Neural progenitor cell (in vitro differentiated cells): ENCODE results near the gene CCDC142. TPM values are rescaled to one million over a fixed set of nuclear protein-coding genes. Genes with fewer than 3 reads are reported as not detected.
"Not testable (repeated sequence)": the region's sequence is repeated elsewhere in the genome, so short reads cannot be mapped to it uniquely, and the experiment has no call there.

Experiments
- DNase-seq: peaks from one replicate; pipeline ENCODE4 v3.0.0-alpha.2; 2016; ENCODE audit warnings: low spot score
- H2AFZ ChIP-seq: fragments of 200-600 bp; sonication (generic); replicated peaks from 2 replicates; pipeline ENCODE4 v1.6.1; 2016; ENCODE audit warnings: antibody characterized with exemption
- H3F3A ChIP-seq: fragments of 200-600 bp; sonication (generic); 2 replicates; pipeline ENCODE4 v1.6.1; 2016; ENCODE audit warnings: antibody characterized with exemption, low read depth
- H3K27ac ChIP-seq: fragments of 200-600 bp; sonication (generic); 2 replicates; pipeline ENCODE4 v1.5.1; 2016; ENCODE audit warnings: mild to moderate bottlenecking
- H3K27me3 ChIP-seq: fragments of 200-600 bp; sonication (generic); 2 replicates; pipeline ENCODE4 v1.6.1; 2016; ENCODE audit warnings: mild to moderate bottlenecking, moderate library complexity
- H3K36me3 ChIP-seq: fragments of 200-600 bp; sonication (generic); 2 replicates; pipeline ENCODE4 v1.5.1; 2016
- H3K4me1 ChIP-seq: fragments of 200-600 bp; sonication (generic); 2 replicates; pipeline ENCODE4 v1.6.1; 2016; ENCODE audit warnings: mixed run types
- H3K4me2 ChIP-seq: fragments of 200-600 bp; sonication (generic); 2 replicates; pipeline ENCODE4 v1.6.1; 2016
- H3K4me3 ChIP-seq: fragments of 200-600 bp; sonication (generic); 2 replicates; pipeline ENCODE4 v1.5.1; 2016
- H3K79me2 ChIP-seq: fragments of 200-600 bp; sonication (generic); 2 replicates; pipeline ENCODE4 v1.6.1; 2016; ENCODE audit warnings: low read depth
- H3K9ac ChIP-seq: fragments of 200-600 bp; sonication (generic); 2 replicates; pipeline ENCODE4 v1.6.1; 2016
- H3K9me3 ChIP-seq: fragments of 200-600 bp; sonication (generic); 2 replicates; pipeline ENCODE4 v1.5.1; 2016; ENCODE audit warnings: low read depth
- H4K20me1 ChIP-seq: fragments of 200-600 bp; sonication (generic); 2 replicates; pipeline ENCODE4 v1.6.1; 2016; ENCODE audit warnings: low read depth
- H3K27ac Mint-ChIP-seq: 3 replicates; pipeline ENCODE4 v1.8.0; 2021; ENCODE audit warnings: mixed read lengths
- H3K27me3 Mint-ChIP-seq: 2 replicates; pipeline ENCODE4 v1.8.0; 2022; ENCODE audit warnings: low read depth, mild to moderate bottlenecking, inconsistent platforms, moderate library complexity, mixed read lengths; ENCODE audit not compliant: insufficient read depth
- H3K36me3 Mint-ChIP-seq: 3 replicates; pipeline ENCODE4 v1.8.0; 2021; ENCODE audit warnings: mixed read lengths
- H3K4me1 Mint-ChIP-seq: 3 replicates; pipeline ENCODE4 v1.8.0; 2021; ENCODE audit warnings: mixed read lengths
- H3K4me3 Mint-ChIP-seq: 3 replicates; pipeline ENCODE4 v1.8.0; 2021; ENCODE audit warnings: mild to moderate bottlenecking, moderate library complexity, mixed read lengths
- H3K9me3 Mint-ChIP-seq: 3 replicates; pipeline ENCODE4 v1.8.0; 2020; ENCODE audit warnings: mixed read lengths
- CTCF ChIP-seq: fragments of 200-600 bp; sonication (generic); IDR thresholded peaks from 2 replicates; pipeline ENCODE4 v1.5.1; 2017; ENCODE audit warnings: antibody characterized with exemption, mild to moderate bottlenecking
- EZH2 ChIP-seq: fragments of 200-600 bp; sonication (generic); IDR thresholded peaks from 2 replicates; pipeline ENCODE4 v1.6.1; 2017; ENCODE audit warnings: antibody characterized with exemption, mild to moderate bottlenecking, moderate library complexity
- EZH2phosphoT487 ChIP-seq: fragments of 200-600 bp; sonication (generic); IDR thresholded peaks from 2 replicates; pipeline ENCODE4 v1.6.1; 2017; ENCODE audit warnings: antibody characterized with exemption
- total RNA-seq: library from RNA; depleted of rRNA; stranded (reverse); fragments of >200 nt; gene quantifications from 2 replicates; pipeline ENCODE4 v1.2.3, GENCODE V29; 2015; ENCODE audit warnings: low replicate concordance

CCDC142 gene
- total RNA-seq, 1 donor from 2014 or later: 12.0 TPM

- no peak overlapping the region for H3K9ac ChIP-seq
- no peaks in the 10 kb centered on the region for H4K20me1 ChIP-seq
- H3K9me3 Mint-ChIP-seq: no peaks in the 10 kb centered on the region
- H3K27me3 Mint-ChIP-seq: peaks cover 15% of the 10 kb centered on the region
- no peak overlapping the region for H3K4me3 ChIP-seq
- no peaks in the 10 kb centered on the region for H3K36me3 ChIP-seq
- H3K36me3 Mint-ChIP-seq: peaks cover 12% of the 10 kb centered on the region
- peaks cover 28% of the 10 kb centered on the region for H3K79me2 ChIP-seq
- no peak overlapping the region for H3K4me2 ChIP-seq
- H3K4me3 Mint-ChIP-seq: peak overlapping the region; percentile 80
- H3K27ac Mint-ChIP-seq: no peak overlapping the region
- H3K4me1 ChIP-seq: peaks cover 9% of the 10 kb centered on the region
- H3F3A ChIP-seq: peaks cover 30% of the 10 kb centered on the region
- H2AFZ ChIP-seq: no peak overlapping the region
- TF ChIP-seq EZH2phosphoT487 (no peak), EZH2 (no peak)
- H3K27me3 ChIP-seq: no peaks in the 10 kb centered on the region
- no peaks in the 10 kb centered on the region for H3K9me3 ChIP-seq
- DNase-seq: no peak
- no peak overlapping the region for H3K27ac ChIP-seq
- peaks cover 22% of the 10 kb centered on the region for H3K4me1 Mint-ChIP-seq
These were observed 20.1 kb downstream of the CCDC142 start for GRCh38 chr2:74462786-74463105.

- H3K4me1 ChIP-seq: peaks cover 9% of the 10 kb centered on the region
- no peaks in the 10 kb centered on the region for H3K9me3 Mint-ChIP-seq
- no peak overlapping the region for H3K4me2 ChIP-seq
- peaks cover 31% of the 10 kb centered on the region for H3F3A ChIP-seq
- DNase-seq: no peak
- no peaks in the 10 kb centered on the region for H3K9me3 ChIP-seq
- H3K27me3 ChIP-seq: no peaks in the 10 kb centered on the region
- H3K36me3 ChIP-seq: no peaks in the 10 kb centered on the region
- H3K27me3 Mint-ChIP-seq: peaks cover 15% of the 10 kb centered on the region
- TF ChIP-seq EZH2 (no peak), CTCF (no peak), EZH2phosphoT487 (no peak)
- peaks cover 28% of the 10 kb centered on the region for H3K79me2 ChIP-seq
- no peak overlapping the region for H3K27ac Mint-ChIP-seq
- H3K27ac ChIP-seq: no peak overlapping the region
- no peak overlapping the region for H2AFZ ChIP-seq
- peaks cover 12% of the 10 kb centered on the region for H3K36me3 Mint-ChIP-seq
- H3K4me3 Mint-ChIP-seq: peak overlapping the region; percentile 80
- no peaks in the 10 kb centered on the region for H4K20me1 ChIP-seq
- H3K9ac ChIP-seq: no peak overlapping the region
- no peak overlapping the region for H3K4me3 ChIP-seq
- H3K4me1 Mint-ChIP-seq: peaks cover 23% of the 10 kb centered on the region
These were observed 20.6 kb downstream of the CCDC142 start for GRCh38 chr2:74462054-74462785.

- Histone ChIP-seq H2AFZ (no peak overlapping the region), H3K27me3 (no peaks in the 10 kb centered on the region), H3F3A (peaks cover 37% of the 10 kb centered on the region), H4K20me1 (no peaks in the 10 kb centered on the region), H3K4me1 (peaks cover 15% of the 10 kb centered on the region), H3K27ac (no peak overlapping the region), H3K4me2 (no peak overlapping the region), H3K36me3 (no peaks in the 10 kb centered on the region), H3K9ac (no peak overlapping the region), H3K79me2 (peaks cover 32% of the 10 kb centered on the region), H3K9me3 (no peaks in the 10 kb centered on the region), H3K4me3 (no peak overlapping the region)
- peak overlapping the region; percentile 15 for H3K4me3 Mint-ChIP-seq
- no peak for DNase-seq
- H3K4me1 Mint-ChIP-seq: peaks cover 31% of the 10 kb centered on the region
- H3K27me3 Mint-ChIP-seq: peaks cover 15% of the 10 kb centered on the region
- H3K27ac Mint-ChIP-seq: no peak overlapping the region
- H3K9me3 Mint-ChIP-seq: no peaks in the 10 kb centered on the region
- TF ChIP-seq EZH2phosphoT487: no peak
- TF ChIP-seq CTCF: peak; percentile 16
- TF ChIP-seq EZH2: no peak
- peaks cover 12% of the 10 kb centered on the region for H3K36me3 Mint-ChIP-seq
These were observed 21.4 kb downstream of the CCDC142 start for GRCh38 chr2:74461187-74462053.

- H3K27me3 ChIP-seq, H3K9me3 Mint-ChIP-seq, H3K36me3 ChIP-seq, H2AFZ ChIP-seq, DNase-seq, H3K27ac ChIP-seq, H3K9me3 ChIP-seq, H4K20me1 ChIP-seq, H3K4me2 ChIP-seq, H3K27ac Mint-ChIP-seq, H3K9ac ChIP-seq, H3K4me3 ChIP-seq: not testable (repeated sequence)
- peaks cover 17% of the 10 kb centered on the region for H3K27me3 Mint-ChIP-seq
- Histone ChIP-seq H3K79me2 (peaks cover 38% of the 10 kb centered on the region), H3F3A (peaks cover 40% of the 10 kb centered on the region), H3K4me1 (peaks cover 23% of the 10 kb centered on the region)
- peaks cover 39% of the 10 kb centered on the region for H3K4me1 Mint-ChIP-seq
- peak overlapping the region; percentile 97 for H3K4me3 Mint-ChIP-seq
- peaks cover 12% of the 10 kb centered on the region for H3K36me3 Mint-ChIP-seq
These were observed 22.6 kb downstream of the CCDC142 start for GRCh38 chr2:74460187-74460586.

- peak overlapping the region; percentile 92 for H3K4me2 ChIP-seq
- H3K9ac ChIP-seq, H3K9me3 ChIP-seq, H3K36me3 ChIP-seq, DNase-seq, H2AFZ ChIP-seq, H4K20me1 ChIP-seq, H3K27me3 ChIP-seq, H3K27ac ChIP-seq, H3K9me3 Mint-ChIP-seq: not testable (repeated sequence)
- H3K4me1 ChIP-seq: peaks cover 23% of the 10 kb centered on the region
- peak overlapping the region; percentile 96 for H3K4me3 ChIP-seq
- H3K27ac Mint-ChIP-seq: peak overlapping the region; percentile 50
- peaks cover 20% of the 10 kb centered on the region for H3K27me3 Mint-ChIP-seq
- H3K4me3 Mint-ChIP-seq: peak overlapping the region; percentile 97
- H3F3A ChIP-seq: peaks cover 40% of the 10 kb centered on the region
- H3K4me1 Mint-ChIP-seq: peaks cover 45% of the 10 kb centered on the region
- peaks cover 12% of the 10 kb centered on the region for H3K36me3 Mint-ChIP-seq
- peaks cover 36% of the 10 kb centered on the region for H3K79me2 ChIP-seq
These were observed 23.2 kb downstream of the CCDC142 start for GRCh38 chr2:74459503-74460118.
